Kasumi-1 (cell line): ENCODE results near the gene KATNAL1.
A peak's percentile ranks its signal among the peaks of the same experiment; 100 is the strongest.

Experiments used
- DNase-seq, 2 experiments: peaks; one replicate each; lab custom pipeline; 2025; lab: John Stamatoyannopoulos, UW

KATNAL1 gene

DNA sequence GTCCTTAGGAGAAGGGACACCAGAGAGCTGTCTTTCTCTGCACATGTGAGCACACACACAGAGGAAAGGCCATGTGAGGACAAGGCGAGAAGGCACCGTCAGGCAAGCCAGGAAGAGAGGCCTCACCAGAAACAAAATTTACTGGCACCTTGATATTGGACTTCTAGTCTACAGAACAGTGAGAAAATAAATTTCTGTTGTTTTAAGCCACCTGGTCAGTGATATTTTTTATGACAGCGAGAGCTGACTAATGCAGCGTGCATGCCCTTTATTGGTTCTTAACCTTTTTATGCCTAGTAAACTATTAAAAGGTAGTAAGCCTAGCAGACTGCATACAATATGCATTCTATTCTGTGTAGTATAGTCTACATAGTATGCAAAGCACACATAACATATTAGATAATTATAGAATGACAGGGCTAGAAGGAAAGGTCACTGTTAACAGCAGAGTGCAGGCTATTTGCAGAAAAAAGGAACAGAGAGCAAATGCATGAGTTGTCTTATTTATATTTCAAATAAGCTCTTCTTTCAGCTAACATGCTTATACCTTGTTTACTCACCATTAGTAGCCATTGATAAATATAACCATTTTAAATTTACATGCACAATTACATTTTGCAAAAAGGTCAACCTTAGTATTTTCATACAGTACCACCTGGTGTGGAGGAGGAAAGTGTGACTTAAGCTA is 25.2 kb upstream of the KATNAL1 start:
- DNase-seq = no peak

DNA sequence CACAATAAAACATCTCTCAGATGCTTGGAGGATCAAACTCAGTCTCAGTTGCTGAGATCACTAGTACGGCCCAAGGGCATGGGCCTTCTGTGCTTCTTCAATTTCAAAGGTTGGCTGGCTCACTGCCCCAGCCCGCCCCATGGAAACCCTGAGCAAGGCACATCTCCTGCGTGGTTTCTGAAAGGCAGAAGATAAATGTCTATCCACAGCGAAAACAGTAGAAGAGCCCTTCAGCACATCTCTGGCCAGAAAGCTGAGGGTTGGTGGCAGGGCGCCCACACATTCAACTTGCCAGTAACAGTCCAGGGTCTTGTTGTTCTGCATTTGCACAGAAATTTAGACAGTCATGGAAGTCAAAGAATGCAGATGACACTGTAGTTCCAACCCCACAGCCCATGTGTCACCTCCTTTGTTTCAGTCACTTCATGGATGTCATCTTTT is 24.0 kb upstream of the KATNAL1 start:
- no peak for DNase-seq

- DNase-seq = no peak
Measured at GRCh38 chr13:30329009-30329585, 21.7 kb upstream of the KATNAL1 start.

- no peak for DNase-seq
Measured at GRCh38 chr13:30325668-30326067, 18.3 kb upstream of the KATNAL1 start.

DNA sequence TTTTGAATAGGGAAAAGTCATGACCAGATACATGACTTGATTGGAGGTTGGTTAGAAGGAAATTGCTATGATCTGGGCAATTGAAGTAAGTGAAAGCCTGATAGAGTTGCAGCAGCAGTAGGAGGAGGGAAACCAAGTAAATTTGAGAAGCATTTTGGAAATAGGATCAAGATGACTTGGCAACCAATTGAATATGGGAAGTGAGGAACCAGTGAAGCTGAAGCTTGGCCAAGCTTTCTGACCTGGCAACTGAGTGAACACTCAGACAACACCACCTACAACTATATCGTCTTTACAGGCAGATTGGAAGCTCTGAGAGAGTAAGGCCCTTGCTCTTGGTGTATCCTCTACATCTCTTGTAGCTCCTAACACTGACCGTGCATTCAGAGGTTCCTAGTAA is 16.2 kb upstream of the KATNAL1 start:
- DNase-seq = no peak

DNA sequence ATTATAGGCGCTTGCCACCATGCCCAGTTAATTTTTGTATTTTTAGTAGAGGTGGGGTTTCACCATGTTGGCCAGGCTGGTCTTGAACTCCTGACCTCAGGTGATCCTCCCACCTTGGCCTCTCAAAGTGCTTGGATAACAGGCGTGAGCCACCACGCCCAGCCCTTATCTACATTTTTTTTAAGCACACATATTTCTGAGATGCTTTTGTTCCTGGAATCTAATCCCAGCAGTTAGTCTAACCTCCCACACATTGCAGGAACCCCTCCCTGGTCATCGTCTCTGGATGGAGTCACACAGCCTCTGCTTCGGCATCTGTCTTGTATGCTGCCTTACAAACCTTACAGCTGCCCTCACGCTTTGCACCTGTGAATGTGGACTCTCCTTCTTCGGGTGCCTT is 15.1 kb upstream of the KATNAL1 start:
- no peak for DNase-seq

DNA sequence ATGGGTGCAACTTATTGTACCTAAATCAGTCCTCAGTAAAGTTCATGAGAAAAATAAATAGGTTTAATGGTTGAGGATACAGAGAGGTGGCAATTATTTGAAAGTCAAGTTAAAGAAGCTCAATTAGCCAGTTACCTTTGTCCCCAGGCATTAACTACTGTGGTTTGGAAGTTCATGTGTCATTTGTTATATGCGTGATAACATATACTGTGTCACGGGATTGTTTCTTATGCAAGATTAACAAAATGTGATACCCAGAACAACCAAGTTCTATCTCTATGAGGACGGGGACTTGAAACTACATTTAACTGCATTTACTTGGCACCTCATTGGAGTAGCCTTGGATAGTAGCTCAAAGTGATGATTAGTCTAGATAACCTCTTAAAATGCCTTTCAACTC is 13.9 kb upstream of the KATNAL1 start:
- DNase-seq = no peak

- no peak for DNase-seq
Measured at GRCh38 chr13:30319655-30320054, 12.3 kb upstream of the KATNAL1 start.

- no peak for DNase-seq
Measured at GRCh38 chr13:30319130-30319529, 11.8 kb upstream of the KATNAL1 start.

DNA sequence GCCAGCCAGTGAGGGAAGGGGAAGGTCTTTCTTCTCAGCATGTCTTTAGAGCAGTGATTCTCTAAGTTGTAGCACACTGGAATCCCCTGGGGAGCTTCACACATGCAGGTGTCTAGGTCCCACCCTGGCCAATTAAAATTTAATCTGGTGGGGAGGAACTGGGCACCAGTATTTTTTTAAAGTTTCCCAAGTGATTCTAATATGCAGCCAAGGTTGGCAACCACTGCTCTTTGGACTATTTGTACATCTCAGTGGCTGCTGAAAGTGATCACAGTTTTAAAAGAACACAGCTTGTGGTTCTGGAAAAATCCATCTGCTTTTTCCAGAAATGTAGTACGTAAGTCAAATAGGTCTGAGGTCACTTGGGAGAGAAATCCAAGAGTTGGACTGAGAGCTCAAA is 10.7 kb upstream of the KATNAL1 start:
- no peak for DNase-seq

- DNase-seq = no peak
Measured at GRCh38 chr13:30314562-30314961, 7.2 kb upstream of the KATNAL1 start.

DNA sequence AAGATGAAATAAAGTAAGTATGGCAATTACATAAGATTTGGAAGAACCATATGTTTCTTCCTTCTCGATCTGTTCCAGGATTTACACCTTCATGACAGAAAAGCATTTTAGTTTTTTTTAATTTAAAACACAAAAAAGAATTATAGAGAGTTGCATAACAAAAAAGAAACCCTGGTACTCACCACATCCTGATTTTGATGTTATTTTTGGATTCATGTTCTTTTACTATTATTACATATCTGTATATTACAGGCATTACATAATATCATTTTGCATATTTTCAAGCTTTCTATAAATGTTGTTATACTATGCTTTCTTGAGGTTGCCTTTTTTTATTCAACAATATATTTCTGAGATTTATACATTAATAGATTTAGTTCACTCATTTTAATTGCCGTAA is 6.7 kb upstream of the KATNAL1 start:
- DNase-seq = no peak

DNA sequence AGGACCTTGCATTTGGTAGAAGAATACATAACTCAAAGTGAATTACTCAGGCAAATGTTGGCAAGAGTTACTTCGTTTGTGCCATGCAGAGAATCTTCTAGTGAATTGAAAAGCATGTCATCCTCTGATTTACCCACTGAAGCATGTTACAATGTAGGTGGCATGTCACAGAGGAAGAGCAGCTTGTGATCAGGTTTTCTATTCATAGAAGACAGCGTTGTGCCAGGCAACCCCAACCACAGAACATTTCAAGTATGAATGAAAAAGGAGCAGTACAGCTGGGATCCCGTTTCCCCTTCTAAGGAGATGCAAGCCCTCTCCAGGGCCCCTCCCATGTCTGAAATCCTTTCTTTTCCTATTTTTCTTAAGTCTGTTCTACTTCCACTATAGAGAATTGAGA is 6.0 kb upstream of the KATNAL1 start:
- no peak for DNase-seq

DNA sequence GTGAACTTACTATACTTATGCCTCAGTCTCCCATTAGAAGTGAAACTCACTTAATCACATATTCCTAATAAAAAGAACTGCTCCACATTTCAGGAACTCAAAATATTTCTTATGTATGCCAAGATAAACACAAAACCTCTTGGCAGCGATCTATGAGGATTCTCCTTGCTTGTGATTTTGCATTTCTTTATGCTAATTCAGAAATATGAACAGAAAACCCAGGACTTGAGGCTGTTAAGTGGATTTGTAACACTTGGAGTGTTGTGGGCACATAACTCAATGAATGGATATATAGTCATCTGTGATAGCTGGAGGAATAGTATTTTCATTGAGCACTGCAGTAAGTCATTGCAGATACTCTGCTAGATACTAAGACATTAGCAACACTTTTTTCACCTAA is 5.6 kb upstream of the KATNAL1 start:
- DNase-seq = no peak

GRCh38 chr13:30308548-30308947 is 1.2 kb upstream of the KATNAL1 start:
- no peak for DNase-seq

DNA sequence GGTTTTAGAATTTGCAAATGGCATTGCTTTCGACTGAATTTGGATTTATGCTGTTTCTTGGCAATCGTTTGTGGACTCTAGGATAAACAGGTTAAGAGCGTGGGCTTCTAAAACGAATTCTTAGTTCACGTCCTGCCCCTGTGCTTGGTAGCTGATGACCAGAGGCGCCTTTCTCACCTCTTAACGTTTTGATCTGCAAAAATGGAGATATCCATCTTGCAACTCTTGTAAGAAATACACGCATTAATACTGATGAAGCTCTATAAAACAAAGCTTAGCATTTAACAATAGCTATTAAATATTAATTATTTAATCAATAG is 580 bp upstream of the KATNAL1 start:
- no peak for DNase-seq

DNA sequence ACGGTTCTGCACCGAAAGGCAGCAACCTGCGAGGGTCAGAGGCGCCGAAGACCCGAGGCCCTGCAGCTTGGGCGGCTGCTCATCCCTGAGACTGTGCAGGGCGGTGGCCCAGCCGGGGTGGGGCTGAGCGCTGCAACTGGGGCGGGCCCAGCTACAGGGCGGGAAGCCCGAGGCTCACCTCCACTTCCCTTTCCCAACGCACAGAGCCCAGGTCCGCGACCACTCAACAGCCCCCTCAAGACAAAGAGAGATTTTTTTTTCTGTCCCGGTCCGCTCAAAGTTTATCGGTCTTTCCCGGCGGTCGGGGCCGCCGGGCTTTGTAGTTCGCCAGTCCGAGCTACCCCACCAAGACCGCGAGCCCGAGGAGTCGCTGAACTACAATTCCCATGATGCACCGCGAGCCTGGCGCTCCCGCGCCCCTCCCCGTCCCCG is 573 bp downstream of the KATNAL1 start:
- peak; percentile 57 to 62 for DNase-seq

GRCh38 chr13:30305456-30305970 is 1.8 kb downstream of the KATNAL1 start:
- DNase-seq = no peak

DNA sequence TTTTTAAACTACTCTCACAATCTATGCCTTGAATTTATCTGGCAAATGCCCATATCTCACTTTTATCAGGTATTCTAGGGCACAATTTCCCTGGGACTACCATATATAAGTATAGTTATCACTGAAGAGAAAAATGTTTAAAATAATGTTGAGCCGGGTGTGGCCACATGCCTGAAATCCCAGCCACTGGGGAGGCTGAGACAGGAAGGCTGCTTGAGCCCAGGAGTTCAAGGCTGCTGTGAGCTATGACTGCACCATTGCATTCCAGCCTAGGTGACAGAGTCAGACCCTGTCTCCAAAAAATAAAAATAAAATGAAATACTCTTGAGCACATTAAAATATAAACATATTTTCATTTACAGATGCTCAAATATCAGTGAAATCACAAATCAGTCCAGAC is 4.1 kb downstream of the KATNAL1 start:
- no peak for DNase-seq

DNA sequence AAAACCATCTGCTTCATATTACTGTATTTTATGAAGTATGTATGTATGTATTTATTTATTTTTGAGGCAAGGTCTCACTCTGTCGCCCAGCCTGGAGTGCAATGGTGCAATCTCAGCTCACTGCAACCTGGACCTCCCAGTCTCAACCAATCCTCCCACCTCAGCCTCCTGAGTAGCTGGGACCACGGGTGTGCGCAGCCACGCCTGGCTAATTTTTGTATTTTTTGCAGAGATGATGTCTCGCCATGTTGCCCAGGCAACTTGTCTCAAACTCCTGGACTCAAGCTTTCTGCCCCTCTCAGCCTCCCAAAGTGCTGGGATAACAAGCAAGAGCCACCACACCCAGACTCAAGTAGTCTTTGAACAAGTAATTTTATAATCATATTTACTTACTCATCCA is 5.5 kb downstream of the KATNAL1 start:
- no peak for DNase-seq

DNA sequence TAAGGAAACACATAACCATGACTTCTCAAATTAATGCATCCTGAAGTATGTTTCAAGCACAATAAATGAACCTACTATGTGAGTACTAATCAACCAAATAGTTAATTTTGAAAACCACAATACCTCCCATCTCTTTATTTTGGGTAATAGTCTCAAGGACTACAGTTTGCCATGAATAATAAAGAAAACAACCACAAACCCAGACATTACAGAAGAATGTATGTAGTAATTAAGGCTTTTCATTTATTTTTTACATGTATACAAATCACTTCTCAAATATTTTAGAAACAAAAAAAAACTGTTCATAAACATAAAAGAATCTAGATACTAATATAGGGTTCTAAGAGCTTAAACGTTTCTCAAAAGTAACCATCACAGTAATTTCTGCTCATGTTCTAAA is 6.8 kb downstream of the KATNAL1 start:
- no peak for DNase-seq

GRCh38 chr13:30299786-30300185 is 7.6 kb downstream of the KATNAL1 start:
- DNase-seq = no peak

DNA sequence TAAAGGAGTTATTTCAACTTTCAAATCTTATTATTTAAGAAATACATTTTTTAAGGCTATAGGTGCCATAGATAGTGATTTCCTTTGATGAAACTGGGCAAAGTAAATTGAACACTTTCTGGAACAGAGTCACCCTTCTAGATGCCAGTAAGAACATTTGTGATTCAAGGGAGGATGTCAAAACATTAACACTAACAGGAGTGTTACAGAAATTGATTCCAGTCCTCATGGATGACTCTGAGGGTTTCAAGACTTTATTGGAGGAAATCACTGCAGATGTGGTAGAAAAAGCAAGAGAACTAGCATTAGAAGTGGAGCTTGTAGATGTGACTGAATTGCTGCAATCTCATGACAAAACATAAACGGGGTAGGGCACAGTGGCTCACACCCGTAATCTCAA is 12.2 kb downstream of the KATNAL1 start:
- DNase-seq = no peak

GRCh38 chr13:30294004-30294403 is 13.3 kb downstream of the KATNAL1 start:
- no peak for DNase-seq
